SH-SY5Y (cell line): ENCODE data around the gene SDK1.

Experiments used
- GATA2 ChIP-seq: IDR thresholded peaks from 2 replicates; pipeline ENCODE4 v1.6.1; 2011; ENCODE audit warnings: mild to moderate bottlenecking, low read depth, low read length
- GATA3 ChIP-seq: IDR thresholded peaks from 2 replicates; pipeline ENCODE4 v1.6.1; 2011; ENCODE audit warnings: low read depth, mild to moderate bottlenecking, low read length, moderate library complexity

GRCh38 chr7:4169455-4169854 lies 868.4 kb downstream of the SDK1 start:
- TF ChIP-seq GATA2: no peak
- no peak for TF ChIP-seq GATA3
